Pancreas (tissue), 10 donors: ENCODE results near the gene EXTL1. TPM values are rescaled to one million over a fixed set of nuclear protein-coding genes. Genes with fewer than 3 reads are reported as not detected.

ENCODE experiments used
- ATAC-seq, 4 donors: fragments of 200-7000 bp; cut with Tn5 transposase; one replicate each; pipeline versions ENCODE4 v1.8.0 to v1.9.1; 2020; ENCODE audit warnings: mild to moderate bottlenecking in 4 of 4, moderate library complexity in 4 of 4
- DNase-seq, 6 donors: peaks; one replicate each; pipeline ENCODE4 v3.0.0-alpha.2; 2020
- FAIRE-seq: peaks from 2 replicates; lab custom pipeline; 2012; peaks lifted over from hg19 to GRCh38; lab: Jason Lieb, UNC
- H3K27ac ChIP-seq, 4 donors: fragments of 200-600 bp; sonication (generic); 1 replicate in 3 of 4; 2 replicates in 1 of 4; pipeline versions ENCODE4 v1.5.0 to v1.8.0; 2020
- H3K27me3 ChIP-seq, 4 donors: fragments of 200-600 bp; one replicate each; pipeline ENCODE4 v1.8.0; 2021
- H3K36me3 ChIP-seq, 3 donors: fragments of 200-600 bp; sonication (generic) in 1 of 3; one replicate each; pipeline versions ENCODE4 v1.5.0 to v1.8.0; 2020 to 2021
- H3K4me1 ChIP-seq, 3 donors: fragments of 200-600 bp; one replicate each; pipeline ENCODE4 v1.8.0; 2021
- H3K4me3 ChIP-seq, 4 donors: fragments of 200-600 bp; sonication (generic) in 2 of 4; one replicate each; pipeline versions ENCODE4 v1.5.0 to v1.8.0; 2020 to 2021
- H3K9me3 ChIP-seq, 4 donors: fragments of 200-600 bp; one replicate each; pipeline ENCODE4 v1.8.0; 2021
- WGBS, 2 donors: extraction: QIAGEN DNeasy Blood & Tissue Kit; methylation state at CpG; one replicate each; pipeline ENCODE4 v1.1.7; 2013; 5-methylcytosine and 5-hydroxymethylcytosine counted together
- intact Hi-C, 3 donors: fragments of 100-400 bp; cut with DNase I; formaldehyde crosslinking; loops; one replicate each; pipeline versions ENCODE4 v1.11.1 to v1.14.2; 2022
- polyA plus RNA-seq, 2 donors: library from polyadenylated mRNA; stranded (reverse); fragments of 200-250 nt; gene quantifications; one replicate each; pipeline ENCODE4 v1.2.3, GENCODE V29; 2013
- total RNA-seq, 6 donors: library from RNA; stranded (reverse); fragmentation: NEBNext Ultra II Directional in 4 of 6; extraction: Animal tissue kit (Norgen Biotek cat#: 25700) in 4 of 6; gene quantifications; one replicate each; pipeline versions ENCODE4 v1.2.1 to v1.2.4, GENCODE V29; 2021 to 2023
- TF ChIP-seq, protein P1 (sequence below), 4 donors: fragments of 200-600 bp; sonication (generic) in 3 of 4; IDR thresholded peaks; one replicate each; pipeline versions ENCODE4 v1.5.0 to v1.8.0; 2021; ENCODE audit warnings: antibody characterized with exemption in 4 of 4
- donor health status: healthy with polysubstance abuse.
- donor health status: DM: no; HTN: no; CAD: no; lungs with moderate emphysema.
- donor health status: DM: no; HTN: no; CAD: no.
- donor health status: control.
- donor health status: control.
- donor health status: Bipolar disorder and iron deficiency.
- donor health status: DM: yes; HTN: yes; CAD: no.
- donor health status: DM: no; HTN: no; CAD: no.
- donor health status: DM: no; HTN: no; CAD: no.
- donor health status: DM: yes; HTN: yes; CAD: no.

EXTL1 gene
- total and polyA plus RNA-seq, 8 donors, result 0.04 to 0.34 (median 0.18) TPM

DNA sequence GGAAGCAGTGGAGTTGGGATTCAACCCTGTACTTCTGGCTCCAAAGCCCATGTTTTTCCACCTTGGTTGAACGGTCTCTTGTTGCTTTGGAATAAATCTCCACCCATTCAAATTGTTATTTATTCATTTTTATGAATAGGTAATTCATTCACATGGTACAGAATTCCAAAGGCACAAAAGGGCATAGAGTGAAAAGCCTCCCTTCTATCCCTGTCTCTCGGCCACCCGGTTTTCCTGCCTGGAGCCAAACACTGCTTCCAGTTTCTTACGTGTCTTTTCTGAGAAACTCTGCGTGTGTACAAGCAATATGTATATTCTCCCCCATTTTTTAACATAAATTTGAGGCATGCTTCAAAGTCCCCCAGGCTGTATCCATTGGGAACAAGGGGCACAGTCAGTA, 3.9 kb downstream of the EXTL1 start:
- no peaks in the 10 kb centered on the region for H3K36me3 ChIP-seq
- ATAC-seq, result no peak
- no peak overlapping the region for H3K4me3 ChIP-seq
- no peaks in the 10 kb centered on the region for H3K27me3 ChIP-seq
- no peaks in the 10 kb centered on the region for H3K4me1 ChIP-seq
- H3K9me3 ChIP-seq, result no peaks in the 10 kb centered on the region
- no peak for FAIRE-seq
- WGBS, 2 donors, result 67 to 78% methylated on average over 5 of the region's 5 CpGs
- no peak for DNase-seq
- intact Hi-C loops, result no loop called here
- TF ChIP-seq, protein P1, sequence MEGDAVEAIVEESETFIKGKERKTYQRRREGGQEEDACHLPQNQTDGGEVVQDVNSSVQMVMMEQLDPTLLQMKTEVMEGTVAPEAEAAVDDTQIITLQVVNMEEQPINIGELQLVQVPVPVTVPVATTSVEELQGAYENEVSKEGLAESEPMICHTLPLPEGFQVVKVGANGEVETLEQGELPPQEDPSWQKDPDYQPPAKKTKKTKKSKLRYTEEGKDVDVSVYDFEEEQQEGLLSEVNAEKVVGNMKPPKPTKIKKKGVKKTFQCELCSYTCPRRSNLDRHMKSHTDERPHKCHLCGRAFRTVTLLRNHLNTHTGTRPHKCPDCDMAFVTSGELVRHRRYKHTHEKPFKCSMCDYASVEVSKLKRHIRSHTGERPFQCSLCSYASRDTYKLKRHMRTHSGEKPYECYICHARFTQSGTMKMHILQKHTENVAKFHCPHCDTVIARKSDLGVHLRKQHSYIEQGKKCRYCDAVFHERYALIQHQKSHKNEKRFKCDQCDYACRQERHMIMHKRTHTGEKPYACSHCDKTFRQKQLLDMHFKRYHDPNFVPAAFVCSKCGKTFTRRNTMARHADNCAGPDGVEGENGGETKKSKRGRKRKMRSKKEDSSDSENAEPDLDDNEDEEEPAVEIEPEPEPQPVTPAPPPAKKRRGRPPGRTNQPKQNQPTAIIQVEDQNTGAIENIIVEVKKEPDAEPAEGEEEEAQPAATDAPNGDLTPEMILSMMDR (IDR thresholded peaks at IDR 0.05), result no peak
- H3K27ac ChIP-seq, result no peak overlapping the region

GRCh38 chr1:26027716-26028489, 6.3 kb downstream of the EXTL1 start:
- FAIRE-seq (no peak), DNase-seq (no peak), ATAC-seq (no peak)
- H3K4me3 ChIP-seq, result no peak overlapping the region
- no peaks in the 10 kb centered on the region for H3K4me1 ChIP-seq
- 46 to 53% methylated on average over 3 of the region's 3 CpGs for WGBS, 2 donors
- H3K27me3 ChIP-seq, result no peaks in the 10 kb centered on the region
- no peaks in the 10 kb centered on the region for H3K36me3 ChIP-seq
- TF ChIP-seq, protein P1 (IDR thresholded peaks at IDR 0.05), result no peak
- H3K9me3 ChIP-seq, result no peaks in the 10 kb centered on the region
- intact Hi-C loops, result no loop called here
- H3K27ac ChIP-seq, result no peak overlapping the region

- no peaks in the 10 kb centered on the region for H3K27me3 ChIP-seq
- WGBS, 2 donors, result 72 to 74% methylated on average over 8 of the region's 8 CpGs
- H3K4me1 ChIP-seq, result no peaks in the 10 kb centered on the region
- no peak for FAIRE-seq
- no peak for ATAC-seq
- H3K9me3 ChIP-seq, result no peaks in the 10 kb centered on the region
- intact Hi-C loops, result no loop called here
- TF ChIP-seq, protein P1 (IDR thresholded peaks at IDR 0.05), result no peak
- peak in 1 of 6 donors; percentile 57 for DNase-seq
- H3K36me3 ChIP-seq, result no peaks in the 10 kb centered on the region
- no peak overlapping the region for H3K4me3 ChIP-seq
- H3K27ac ChIP-seq, result no peak overlapping the region
Measured at GRCh38 chr1:26028490-26028980, 7.0 kb downstream of the EXTL1 start.

DNA sequence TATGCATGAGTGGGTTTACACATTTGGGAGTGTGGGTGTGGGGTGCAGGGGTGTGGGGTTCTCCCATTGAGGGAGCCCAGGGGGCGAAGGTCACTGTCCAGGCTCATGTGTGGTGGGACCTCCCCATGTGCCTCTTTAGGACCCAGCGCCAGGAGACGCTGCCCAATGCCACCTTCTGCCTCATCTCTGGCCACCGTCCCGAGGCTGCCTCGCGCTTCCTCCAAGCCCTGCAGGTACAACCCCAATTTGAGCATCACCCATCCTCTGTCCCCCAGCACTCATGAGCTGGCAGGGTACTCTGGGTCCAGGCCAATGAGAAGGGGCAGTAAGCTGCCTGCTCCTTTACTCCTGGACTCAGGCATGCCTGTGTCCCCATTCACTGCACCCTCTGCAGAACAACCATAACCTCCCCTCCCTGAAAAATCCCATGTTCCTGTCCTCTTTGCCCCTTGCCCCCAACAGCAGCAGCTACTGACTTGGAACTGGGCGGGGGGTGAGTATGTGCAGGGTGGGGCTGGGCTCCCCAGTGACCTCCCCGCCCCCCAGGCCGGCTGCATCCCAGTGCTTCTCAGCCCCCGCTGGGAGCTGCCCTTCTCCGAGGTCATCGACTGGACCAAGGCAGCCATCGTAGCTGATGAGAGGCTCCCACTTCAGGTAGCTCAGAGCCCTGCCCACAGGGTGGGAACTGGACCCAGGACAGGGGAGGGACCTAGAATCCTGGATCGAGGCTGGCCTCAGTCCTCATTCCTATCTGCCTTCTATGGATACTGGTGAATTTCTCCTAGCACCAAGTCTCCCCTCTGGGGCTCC, 7.7 kb downstream of the EXTL1 start:
- ATAC-seq (no peak), FAIRE-seq (no peak), DNase-seq (peak in 1 of 6 donors; percentile 43)
- Histone ChIP-seq H3K27ac (no peak overlapping the region), H3K27me3 (no peaks in the 10 kb centered on the region), H3K4me1 (no peaks in the 10 kb centered on the region), H3K4me3 (no peak overlapping the region), H3K36me3 (no peaks in the 10 kb centered on the region), H3K9me3 (no peaks in the 10 kb centered on the region)
- intact Hi-C loops, result no loop called here
- 76 to 81% methylated on average over 15 of the region's 15 CpGs for WGBS, 2 donors
- TF ChIP-seq, protein P1 (IDR thresholded peaks at IDR 0.05), result no peak
